NB4 (cell line): Measurements from ENCODE around the gene NCAPG2.

Source experiments
- CTCF ChIP-seq: IDR thresholded peaks from one replicate; pipeline ENCODE4 v1.5.1; 2012; ENCODE audit warnings: low read depth, low read length
- POLR2A ChIP-seq: IDR thresholded peaks from 2 replicates; pipeline ENCODE4 v1.6.1; 2011; ENCODE audit warnings: mild to moderate bottlenecking; ENCODE audit not compliant: insufficient read length; ENCODE audit errors: extremely low read depth
- TF ChIP-seq, protein P1 (sequence below): IDR thresholded peaks from 2 replicates; pipeline ENCODE4 v1.6.1; 2011; ENCODE audit warnings: low read depth, low read length

- TF ChIP-seq CTCF = no peak
- no peak for TF ChIP-seq POLR2A
- TF ChIP-seq, protein P1, sequence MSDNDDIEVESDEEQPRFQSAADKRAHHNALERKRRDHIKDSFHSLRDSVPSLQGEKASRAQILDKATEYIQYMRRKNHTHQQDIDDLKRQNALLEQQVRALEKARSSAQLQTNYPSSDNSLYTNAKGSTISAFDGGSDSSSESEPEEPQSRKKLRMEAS = no peak
Measured at GRCh38 chr7:158676906-158677305, 27.7 kb downstream of the NCAPG2 start.
